ENCODE results near the gene AKR1B15. TPM values are rescaled to one million over a fixed set of nuclear protein-coding genes. Genes with fewer than 3 reads are reported as not detected.
"Not testable (repeated sequence)": the region's sequence is repeated elsewhere in the genome, so short reads cannot be mapped to it uniquely, and the experiment has no call there.

Gene AKR1B15
- total RNA-seq, 1 donor from 2014 or later: not detected

- no peaks in the 10 kb centered on the region for H3K36me3 ChIP-seq (ENCODE audit: control insufficient read depth, insufficient read depth, low read length)
Observed at GRCh38 chr7:134552105-134552504, 3.2 kb downstream of the AKR1B15 start.

GRCh38 chr7:134553976-134554375 is 5.1 kb downstream of the AKR1B15 start:
- DNase-seq (ENCODE audit: low read depth): no peak
- peak; percentile 41 for TF ChIP-seq CTCF (IDR thresholded peaks at IDR 0.05; ENCODE audit: insufficient read depth, low read length, poor library complexity, severe bottlenecking)
- Histone ChIP-seq H3K36me3 (ENCODE audit: control insufficient read depth, insufficient read depth, low read length) (no peaks in the 10 kb centered on the region), H3K27me3 (ENCODE audit: control insufficient read depth, insufficient read depth, low read length) (no peaks in the 10 kb centered on the region), H3K4me3 (ENCODE audit: low read depth, low read length) (no peak overlapping the region)

More at GRCh38 chr7:134552105-134552504, 3.2 kb downstream of the AKR1B15 start:
- peak; percentile 29 for TF ChIP-seq CTCF (IDR thresholded peaks at IDR 0.05; ENCODE audit: insufficient read depth, low read length, poor library complexity, severe bottlenecking)
- DNase-seq (ENCODE audit: low read depth): no peak
- Histone ChIP-seq H3K4me3 (ENCODE audit: low read depth, low read length) (no peak overlapping the region), H3K27me3 (ENCODE audit: control insufficient read depth, insufficient read depth, low read length) (no peaks in the 10 kb centered on the region)

- no peak for DNase-seq (ENCODE audit: low read depth)
- H3K36me3 ChIP-seq (ENCODE audit: control insufficient read depth, insufficient read depth, low read length): no peaks in the 10 kb centered on the region
- no peaks in the 10 kb centered on the region for H3K27me3 ChIP-seq (ENCODE audit: control insufficient read depth, insufficient read depth, low read length)
- no peak overlapping the region for H3K4me3 ChIP-seq (ENCODE audit: low read depth, low read length)
- no peak for TF ChIP-seq CTCF (IDR thresholded peaks at IDR 0.05; ENCODE audit: insufficient read depth, low read length, poor library complexity, severe bottlenecking)
Observed at GRCh38 chr7:134554417-134554966, 5.6 kb downstream of the AKR1B15 start.

GRCh38 chr7:134557391-134557790 is 8.5 kb downstream of the AKR1B15 start:
- no peak overlapping the region for H3K4me3 ChIP-seq (ENCODE audit: low read depth, low read length)
- H3K36me3 ChIP-seq (ENCODE audit: control insufficient read depth, insufficient read depth, low read length): no peaks in the 10 kb centered on the region
- H3K27me3 ChIP-seq (ENCODE audit: control insufficient read depth, insufficient read depth, low read length): no peaks in the 10 kb centered on the region
- no peak for DNase-seq (ENCODE audit: low read depth)
- no peak for TF ChIP-seq CTCF (IDR thresholded peaks at IDR 0.05; ENCODE audit: insufficient read depth, low read length, poor library complexity, severe bottlenecking)

GRCh38 chr7:134558370-134558769 is 9.5 kb downstream of the AKR1B15 start:
- Histone ChIP-seq H3K27me3 (ENCODE audit: control insufficient read depth, insufficient read depth, low read length) (no peaks in the 10 kb centered on the region), H3K36me3 (ENCODE audit: control insufficient read depth, insufficient read depth, low read length) (no peaks in the 10 kb centered on the region), H3K4me3 (ENCODE audit: low read depth, low read length) (no peak overlapping the region)
- no peak for TF ChIP-seq CTCF (IDR thresholded peaks at IDR 0.05; ENCODE audit: insufficient read depth, low read length, poor library complexity, severe bottlenecking)
- DNase-seq (ENCODE audit: low read depth): no peak

- H3K4me3 ChIP-seq (ENCODE audit: low read depth, low read length); DNase-seq (ENCODE audit: low read depth); H3K36me3 ChIP-seq (ENCODE audit: control insufficient read depth, insufficient read depth, low read length); H3K27me3 ChIP-seq (ENCODE audit: control insufficient read depth, insufficient read depth, low read length): not testable (repeated sequence)
Observed at GRCh38 chr7:134561616-134562015, 12.7 kb downstream of the AKR1B15 start.

Data from kidney epithelial cell (primary cell).